GM12878 (cell line): ENCODE measurements around the gene MRPS14. TPM values are rescaled to one million over a fixed set of nuclear protein-coding genes. Genes with fewer than 3 reads are reported as not detected.
A peak's percentile ranks its signal among the peaks of the same experiment; 100 is the strongest.

Experiments used
- ASH2L ChIP-seq: fragments of 300-600, 200-600 bp; sonication (generic); IDR thresholded peaks from 2 replicates; pipeline ENCODE4 v1.6.1; 2017; ENCODE audit warnings: low read depth, mild to moderate bottlenecking, borderline replicate concordance
- BRCA1 ChIP-seq: IDR thresholded peaks from 2 replicates; pipeline ENCODE4 v1.6.1; 2011; ENCODE audit warnings: low read depth, low read length, improper control_type of control experiment
- CBX3 ChIP-seq: fragments of 200-600 bp; sonication (generic); IDR thresholded peaks from 2 replicates; pipeline ENCODE4 v1.6.1; 2016; ENCODE audit warnings: low read depth, borderline replicate concordance
- CREM ChIP-seq: IDR thresholded peaks from 2 replicates; pipeline ENCODE4 v1.6.1; 2014; ENCODE audit warnings: antibody characterized with exemption, low read depth
- CUX1 ChIP-seq: IDR thresholded peaks from 2 replicates; pipeline ENCODE4 v1.6.1; 2012; ENCODE audit warnings: improper control_type of control experiment, low read depth, low read length; ENCODE audit not compliant: insufficient replicate concordance
- EP300 ChIP-seq, 2 experiments: fragments of 150-350 bp in 1 of 2; IDR thresholded peaks; 2 replicates each; pipeline ENCODE4 v1.6.1; 2011 to 2012; ENCODE audit warnings: low read depth in 2 of 2, low read length in 2 of 2, borderline replicate concordance in 1 of 2, improper control_type of control experiment in 1 of 2, inconsistent platforms in 1 of 2; ENCODE audit not compliant: control insufficient read depth in 1 of 2
- ETV6 ChIP-seq, 2 experiments: fragments of 450-650 bp in 1 of 2; IDR thresholded peaks in 1 of 2; conservative IDR thresholded peaks in 1 of 2; 2 replicates each; pipeline ENCODE4 v1.6.1; 2014; ENCODE audit warnings: antibody characterized with exemption in 1 of 2, borderline replicate concordance in 1 of 2, low read depth in 1 of 2, mild to moderate bottlenecking in 1 of 2, moderate library complexity in 1 of 2
- HDAC6 ChIP-seq: fragments of 200-600 bp; sonication (generic); IDR thresholded peaks from one replicate; pipeline ENCODE4 v1.8.0; 2017; ENCODE audit warnings: antibody characterized with exemption; ENCODE audit not compliant: unreplicated experiment
- IKZF1 ChIP-seq: fragments of 450-650 bp; conservative IDR thresholded peaks from 2 replicates; pipeline ENCODE4 v1.6.1; 2017; ENCODE audit warnings: antibody characterized with exemption, mild to moderate bottlenecking
- IRF3 ChIP-seq: fragments of 450-650 bp; IDR thresholded peaks from 2 replicates; pipeline ENCODE4 v1.6.1; 2014; ENCODE audit warnings: mild to moderate bottlenecking
- IRF4 ChIP-seq: IDR thresholded peaks from 2 replicates; pipeline ENCODE4 v1.6.1; 2011; ENCODE audit warnings: low read depth, low read length
- MEF2A ChIP-seq: IDR thresholded peaks from 2 replicates; pipeline ENCODE4 v1.6.1; 2011; ENCODE audit warnings: low read depth, mild to moderate bottlenecking, low read length, moderate library complexity; ENCODE audit not compliant: insufficient read depth
- NR2F1 ChIP-seq: fragments of 450-650 bp; conservative IDR thresholded peaks from 2 replicates; pipeline ENCODE4 v1.6.1; 2017; ENCODE audit warnings: mild to moderate bottlenecking
- PAX5 ChIP-seq: IDR thresholded peaks from 2 replicates; pipeline ENCODE4 v1.6.1; 2011; ENCODE audit warnings: low read depth, low read length, borderline replicate concordance
- POLR2A ChIP-seq: IDR thresholded peaks from 2 replicates; pipeline ENCODE4 v1.6.1; 2011; ENCODE audit warnings: low read depth, mild to moderate bottlenecking, low read length
- SKIL ChIP-seq: fragments of 450-650 bp; IDR thresholded peaks from 2 replicates; pipeline ENCODE4 v1.6.1; 2017; ENCODE audit warnings: mild to moderate bottlenecking, low read depth, inconsistent platforms; ENCODE audit not compliant: poor library complexity, severe bottlenecking
- ZBTB4 ChIP-seq: fragments of 450-650 bp; formaldehyde crosslinking; IDR thresholded peaks from 2 replicates; pipeline ENCODE4 v1.4.0; 2022; ENCODE audit warnings: mild to moderate bottlenecking, moderate library complexity
- polyA plus RNA-seq, 11 experiments: library from polyadenylated mRNA; depleted of rRNA in 4 of 11; unstranded in 6 of 11; stranded (reverse) in 5 of 11; fragments of >200 nt; fragmentation: Nextera tagmentation in 4 of 11; fragmentation: Illumina TruSeq in 1 of 11; extraction: Ambion mirVana in 4 of 11; extraction: Trizol in 1 of 11; gene quantifications; 1 replicate in 1 of 11; 2 replicates in 10 of 11; pipeline versions ENCODE4 v1.2.1 to v1.2.3, GENCODE V29; 2011 to 2016; ENCODE audit warnings: inconsistent platforms in 2 of 11, missing spikeins in 2 of 11, low read depth in 1 of 11
- total RNA-seq, 4 experiments: library from RNA; depleted of rRNA in 3 of 4; stranded (reverse); fragments of >200 nt in 3 of 4; fragmentation: Illumina TruSeq in 1 of 4; extraction: Trizol in 1 of 4; gene quantifications; 2 replicates each; pipeline versions ENCODE4 v1.2.1 to v1.2.3, GENCODE V29; 2013 to 2021

MRPS14 gene
- total and polyA plus RNA-seq, 10 of the 15 experiments (the other 5 are each of a cell fraction or from before 2014, with no cell fraction given): 31.1 to 224 (median 50.4) TPM

- no peak for TF ChIP-seq ZBTB4 (CRISPR knock-in tag)
- peak; percentile 61; the same call in 1 of the 2 replicates for TF ChIP-seq MEF2A
- peak; percentile 77 for TF ChIP-seq BRCA1
- no peak; the same call in 1 of the 2 replicates for TF ChIP-seq PAX5
- no peak for TF ChIP-seq ETV6 (conservative IDR thresholded peaks at IDR 0.05 in 1 of 2, IDR thresholded peaks at IDR 0.05 in 1 of 2; ENCODE audit: borderline replicate concordance in 1 of 2, low read depth in 1 of 2)
- no peak for TF ChIP-seq EP300 (IDR thresholded peaks at IDR 0.05; ENCODE audit: borderline replicate concordance in 1 of 2, control insufficient read depth in 1 of 2, low read depth in 2 of 2, low read length in 2 of 2)
- TF ChIP-seq IRF4: peak; percentile 8; the same call in 1 of the 2 replicates
- TF ChIP-seq NR2F1: peak; percentile 91
- peak; percentile 96 for TF ChIP-seq POLR2A
- TF ChIP-seq CREM: peak; percentile 98
- TF ChIP-seq ASH2L: peak; percentile 51; the same call in 1 of the 2 replicates
- TF ChIP-seq CBX3: no peak
- no peak for TF ChIP-seq HDAC6
- no peak; the same call in 1 of the 2 replicates for TF ChIP-seq IRF3
- peak; percentile 96 for TF ChIP-seq IKZF1
- TF ChIP-seq SKIL: peak; percentile 80
- no peak for TF ChIP-seq CUX1
Observed at GRCh38 chr1:174999216-174999935, 23.8 kb downstream of the MRPS14 start (continued).
